ENCODE results near the gene LRRK1. TPM values are rescaled to one million over a fixed set of nuclear protein-coding genes. Genes with fewer than 3 reads are reported as not detected.
A peak's percentile ranks its signal among the peaks of the same experiment; 100 is the strongest.

Gene LRRK1
- total RNA-seq, 1 donor from 2014 or later: not detected

GRCh38 chr15:100995471-100996430 is 76.6 kb downstream of the LRRK1 start:
- Mint-ChIP-seq H3K27ac (no peak overlapping the region), H3K4me1 (peaks cover 3% of the 10 kb centered on the region), H3K4me3 (peak overlapping the region; percentile 15), H3K27me3 (ENCODE audit: insufficient read depth, low read depth) (peaks cover 5% of the 10 kb centered on the region), H3K9me3 (no peaks in the 10 kb centered on the region), H3K36me3 (no peaks in the 10 kb centered on the region)
- Histone ChIP-seq H3F3A (ENCODE audit: low read depth) (no peaks in the 10 kb centered on the region), H4K20me1 (ENCODE audit: low read depth) (no peaks in the 10 kb centered on the region), H3K4me3 (no peak overlapping the region), H3K9ac (no peak overlapping the region), H3K79me2 (ENCODE audit: low read depth) (no peaks in the 10 kb centered on the region), H3K27me3 (no peaks in the 10 kb centered on the region), H2AFZ (replicated peaks) (no peak overlapping the region), H3K36me3 (no peaks in the 10 kb centered on the region), H3K9me3 (ENCODE audit: low read depth) (no peaks in the 10 kb centered on the region), H3K4me2 (no peak overlapping the region), H3K4me1 (no peaks in the 10 kb centered on the region), H3K27ac (no peak overlapping the region)
- TF ChIP-seq EZH2phosphoT487 (IDR thresholded peaks at IDR 0.05): no peak
- TF ChIP-seq EZH2 (IDR thresholded peaks at IDR 0.05): no peak
- TF ChIP-seq, protein P1, sequence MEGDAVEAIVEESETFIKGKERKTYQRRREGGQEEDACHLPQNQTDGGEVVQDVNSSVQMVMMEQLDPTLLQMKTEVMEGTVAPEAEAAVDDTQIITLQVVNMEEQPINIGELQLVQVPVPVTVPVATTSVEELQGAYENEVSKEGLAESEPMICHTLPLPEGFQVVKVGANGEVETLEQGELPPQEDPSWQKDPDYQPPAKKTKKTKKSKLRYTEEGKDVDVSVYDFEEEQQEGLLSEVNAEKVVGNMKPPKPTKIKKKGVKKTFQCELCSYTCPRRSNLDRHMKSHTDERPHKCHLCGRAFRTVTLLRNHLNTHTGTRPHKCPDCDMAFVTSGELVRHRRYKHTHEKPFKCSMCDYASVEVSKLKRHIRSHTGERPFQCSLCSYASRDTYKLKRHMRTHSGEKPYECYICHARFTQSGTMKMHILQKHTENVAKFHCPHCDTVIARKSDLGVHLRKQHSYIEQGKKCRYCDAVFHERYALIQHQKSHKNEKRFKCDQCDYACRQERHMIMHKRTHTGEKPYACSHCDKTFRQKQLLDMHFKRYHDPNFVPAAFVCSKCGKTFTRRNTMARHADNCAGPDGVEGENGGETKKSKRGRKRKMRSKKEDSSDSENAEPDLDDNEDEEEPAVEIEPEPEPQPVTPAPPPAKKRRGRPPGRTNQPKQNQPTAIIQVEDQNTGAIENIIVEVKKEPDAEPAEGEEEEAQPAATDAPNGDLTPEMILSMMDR (IDR thresholded peaks at IDR 0.05): no peak
- no peak for DNase-seq (ENCODE audit: low spot score)

DNA sequence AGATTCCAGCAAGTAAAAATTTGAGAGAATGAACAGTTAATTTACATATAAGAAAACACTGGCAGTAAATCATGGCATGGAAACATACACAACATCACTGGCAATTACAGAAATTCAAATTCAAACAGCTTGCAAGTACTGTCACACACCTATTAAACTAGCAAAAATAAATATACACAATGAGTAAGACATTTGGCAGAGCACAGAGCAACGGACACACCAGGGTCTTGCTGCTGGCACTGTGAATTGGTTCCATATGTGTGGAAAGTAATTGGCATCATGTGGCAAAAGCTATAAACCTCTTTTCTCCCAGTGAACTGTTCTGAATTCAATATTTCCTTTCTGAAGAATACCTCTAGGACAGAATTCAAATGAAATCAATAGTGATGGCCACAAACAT is 78.3 kb downstream of the LRRK1 start:
- H3K9me3 Mint-ChIP-seq: no peaks in the 10 kb centered on the region
- Histone ChIP-seq H3K79me2 (ENCODE audit: low read depth) (no peaks in the 10 kb centered on the region), H3F3A (ENCODE audit: low read depth) (no peaks in the 10 kb centered on the region), H3K27me3 (no peaks in the 10 kb centered on the region), H4K20me1 (ENCODE audit: low read depth) (no peaks in the 10 kb centered on the region), H3K9me3 (ENCODE audit: low read depth) (no peaks in the 10 kb centered on the region), H3K27ac (no peak overlapping the region), H3K4me2 (no peak overlapping the region), H2AFZ (replicated peaks) (no peak overlapping the region), H3K9ac (no peak overlapping the region), H3K4me1 (no peaks in the 10 kb centered on the region), H3K4me3 (no peak overlapping the region), H3K36me3 (no peaks in the 10 kb centered on the region)
- H3K36me3 Mint-ChIP-seq: no peaks in the 10 kb centered on the region
- DNase-seq (ENCODE audit: low spot score): no peak
- peaks cover 3% of the 10 kb centered on the region for H3K4me1 Mint-ChIP-seq
- TF ChIP-seq EZH2phosphoT487 (IDR thresholded peaks at IDR 0.05) (no peak), EZH2 (IDR thresholded peaks at IDR 0.05) (no peak)
- TF ChIP-seq, protein P1 (IDR thresholded peaks at IDR 0.05): no peak
- H3K4me3 Mint-ChIP-seq: no peak overlapping the region
- H3K27me3 Mint-ChIP-seq (ENCODE audit: insufficient read depth, low read depth): peaks cover 5% of the 10 kb centered on the region
- no peak overlapping the region for H3K27ac Mint-ChIP-seq

DNA sequence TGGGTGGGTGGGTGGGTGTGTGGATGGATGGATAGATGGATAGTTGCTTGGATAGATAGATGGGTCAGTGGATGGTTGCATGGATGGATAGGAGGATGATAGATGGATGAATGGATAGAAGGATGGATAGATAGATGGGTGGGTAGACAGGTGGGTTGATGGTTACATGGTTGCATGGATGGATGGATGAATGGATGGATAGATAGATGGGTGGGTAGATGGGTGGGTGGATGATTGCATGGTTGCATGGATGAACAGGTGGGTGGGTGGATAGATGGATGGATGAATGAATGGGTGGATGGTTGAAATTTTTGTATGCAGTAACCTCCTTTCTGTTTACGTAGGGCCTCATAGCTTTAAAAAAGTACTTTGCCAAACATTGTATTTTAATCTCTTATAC is 79.5 kb downstream of the LRRK1 start:
- Histone ChIP-seq H3K36me3 (no peaks in the 10 kb centered on the region), H3K9me3 (ENCODE audit: low read depth) (no peaks in the 10 kb centered on the region), H2AFZ (replicated peaks) (no peak overlapping the region), H3K79me2 (ENCODE audit: low read depth) (no peaks in the 10 kb centered on the region), H3F3A (ENCODE audit: low read depth) (no peaks in the 10 kb centered on the region), H3K9ac (no peak overlapping the region), H3K27me3 (no peaks in the 10 kb centered on the region), H4K20me1 (ENCODE audit: low read depth) (no peaks in the 10 kb centered on the region), H3K27ac (no peak overlapping the region), H3K4me2 (no peak overlapping the region), H3K4me3 (no peak overlapping the region), H3K4me1 (no peaks in the 10 kb centered on the region)
- no peak for DNase-seq (ENCODE audit: low spot score)
- Mint-ChIP-seq H3K36me3 (no peaks in the 10 kb centered on the region), H3K4me3 (no peak overlapping the region), H3K27me3 (ENCODE audit: insufficient read depth, low read depth) (peaks cover 5% of the 10 kb centered on the region), H3K9me3 (no peaks in the 10 kb centered on the region), H3K27ac (no peak overlapping the region), H3K4me1 (peaks cover 3% of the 10 kb centered on the region)
- TF ChIP-seq, protein P1 (IDR thresholded peaks at IDR 0.05): no peak
- no peak for TF ChIP-seq EZH2phosphoT487 (IDR thresholded peaks at IDR 0.05)
- TF ChIP-seq EZH2 (IDR thresholded peaks at IDR 0.05): no peak

Data from neural progenitor cell (in vitro differentiated cells).